Gastrocnemius medialis (tissue), 4 donors: ENCODE data around the gene TXNRD3.

Experiments
- CTCF ChIP-seq, 5 experiments: fragments of 450-650 bp in 3 of 5; fragments of 200-600 bp in 2 of 5; sonication (generic) in 2 of 5; IDR thresholded peaks in 4 of 5; conservative IDR thresholded peaks in 1 of 5; 1 replicate in 4 of 5; 2 replicates in 1 of 5; pipeline ENCODE4 v1.5.1; 2016 to 2019; ENCODE audit warnings: antibody characterized with exemption in 5 of 5, mild to moderate bottlenecking in 3 of 5, moderate library complexity in 3 of 5
- POLR2A ChIP-seq, 2 donors: fragments of 450-650 bp; IDR thresholded peaks; one replicate each; pipeline ENCODE4 v1.6.1; 2017; ENCODE audit warnings: antibody characterized with exemption in 2 of 2, mild to moderate bottlenecking in 2 of 2, moderate library complexity in 2 of 2

GRCh38 chr3:126562737-126563276, 92.1 kb downstream of the TXNRD3 start:
- no peak for TF ChIP-seq CTCF (IDR thresholded peaks at IDR 0.05 in 4 of 5, conservative IDR thresholded peaks at IDR 0.05 in 1 of 5)
- no peak for TF ChIP-seq POLR2A (IDR thresholded peaks at IDR 0.05)
